ENCODE data around the gene SELL.

- TF ChIP-seq TAF1 (IDR thresholded peaks at IDR 0.05; ENCODE audit: borderline replicate concordance, insufficient read depth, low read length) = no peak
- TF ChIP-seq POLR2AphosphoS5 (IDR thresholded peaks at IDR 0.05; ENCODE audit: low read depth, low read length) = no peak
Measured at GRCh38 chr1:169644297-169644696, 67.1 kb downstream of the SELL start.
